BE2C (cell line): ENCODE data around the gene LIPN.

Experiments
- DNase-seq: peaks from one replicate; pipeline ENCODE4 v3.0.0-alpha.2; 2020
- H3K27me3 ChIP-seq: fragments of 250-450 bp; sonication (Bioruptor Pico); 2 replicates; pipeline ENCODE4 v1.5.1; 2020; ENCODE audit warnings: mild to moderate bottlenecking
- H3K36me3 ChIP-seq: fragments of 250-450 bp; sonication (Bioruptor Pico); 2 replicates; pipeline ENCODE4 v1.5.1; 2020; ENCODE audit warnings: mild to moderate bottlenecking
- H3K4me1 ChIP-seq: fragments of 250-450 bp; sonication (Bioruptor Pico); 2 replicates; pipeline ENCODE4 v1.5.1; 2020
- H3K4me3 ChIP-seq: 2 replicates; pipeline ENCODE4 v1.5.1; 2011; ENCODE audit warnings: low read depth, low read length
- H3K9me3 ChIP-seq: fragments of 250-450 bp; sonication (Bioruptor Pico); 2 replicates; pipeline ENCODE4 v1.5.1; 2020
- CTCF ChIP-seq: IDR thresholded peaks from 2 replicates; pipeline ENCODE4 v1.5.1; 2012; ENCODE audit warnings: mild to moderate bottlenecking, low read depth, low read length

The LIPN gene

GRCh38 chr10:88794731-88795130, 34.9 kb downstream of the LIPN start:
- DNase-seq = no peak
- Histone ChIP-seq H3K36me3 (no peaks in the 10 kb centered on the region), H3K4me1 (no peaks in the 10 kb centered on the region), H3K4me3 (no peak overlapping the region), H3K27me3 (no peaks in the 10 kb centered on the region), H3K9me3 (no peaks in the 10 kb centered on the region)
- no peak for TF ChIP-seq CTCF

GRCh38 chr10:88800152-88801125, 40.6 kb downstream of the LIPN start:
- Histone ChIP-seq H3K36me3 (no peaks in the 10 kb centered on the region), H3K9me3 (no peaks in the 10 kb centered on the region), H3K4me3 (no peak overlapping the region), H3K4me1 (peaks cover 3% of the 10 kb centered on the region; the same call in 1 of the 2 replicates), H3K27me3 (no peaks in the 10 kb centered on the region)
- TF ChIP-seq CTCF = no peak
- DNase-seq = no peak

- DNase-seq = no peak
- Histone ChIP-seq H3K4me3 (no peak within 1 kb of the TSS), H3K4me1 (peaks cover 3% of the 10 kb centered on the region; the same call in 1 of the 2 replicates), H3K9me3 (no peaks in the 10 kb centered on the region), H3K27me3 (no peaks in the 10 kb centered on the region), H3K36me3 (no peaks in the 10 kb centered on the region)
- no peak for TF ChIP-seq CTCF
Observed at GRCh38 chr10:88802523-88803285, 42.9 kb downstream of the LIPN start, which contains the start of gene LIPM. TSS of gene LIPM (plus strand) at chr10:88802730. CDS start at chr10:88802897, 167 bp downstream.

GRCh38 chr10:88803641-88804040, 43.8 kb downstream of the LIPN start:
- no peak for DNase-seq
- no peaks in the 10 kb centered on the region for H3K9me3 ChIP-seq
- H3K4me1 ChIP-seq = peaks cover 3% of the 10 kb centered on the region; the same call in 1 of the 2 replicates
- TF ChIP-seq CTCF = no peak
- H3K27me3 ChIP-seq = no peaks in the 10 kb centered on the region
- no peaks in the 10 kb centered on the region for H3K36me3 ChIP-seq
- H3K4me3 ChIP-seq = no peak overlapping the region

- Histone ChIP-seq H3K36me3 (no peaks in the 10 kb centered on the region), H3K27me3 (no peaks in the 10 kb centered on the region), H3K4me1 (peaks cover 3% of the 10 kb centered on the region; the same call in 1 of the 2 replicates), H3K9me3 (no peaks in the 10 kb centered on the region), H3K4me3 (no peak overlapping the region)
- no peak for TF ChIP-seq CTCF
- no peak for DNase-seq
Observed at GRCh38 chr10:88804083-88804812, 44.4 kb downstream of the LIPN start.
